Stomach smooth muscle (tissue), 2 donors: Measurements from ENCODE around the gene TMEM178B.

Experiments used
- H3K27ac ChIP-seq: one replicate; pipeline ENCODE4 v1.7.0; 2013; ENCODE audit warnings: mild to moderate bottlenecking, low read length, inconsistent platforms
- H3K27me3 ChIP-seq, 2 donors: one replicate each; pipeline ENCODE4 v1.7.0; 2013; ENCODE audit warnings: low read length in 2 of 2; ENCODE audit not compliant: insufficient read depth in 2 of 2, control insufficient read depth in 1 of 2
- H3K36me3 ChIP-seq, 2 donors: one replicate each; pipeline ENCODE4 v1.7.0; 2013; ENCODE audit warnings: low read length in 2 of 2; ENCODE audit not compliant: control insufficient read depth in 2 of 2, insufficient read depth in 2 of 2
- H3K4me1 ChIP-seq: one replicate; pipeline ENCODE4 v1.7.0; 2013; ENCODE audit warnings: low read length; ENCODE audit not compliant: control insufficient read depth, insufficient read depth
- H3K4me3 ChIP-seq, 2 donors: one replicate each; pipeline ENCODE4 v1.7.0; 2013; ENCODE audit warnings: low read length in 2 of 2
- H3K9ac ChIP-seq, 2 donors: one replicate each; pipeline ENCODE4 v1.7.0; 2013; ENCODE audit warnings: low read length in 2 of 2, mild to moderate bottlenecking in 1 of 2
- H3K9me3 ChIP-seq, 2 donors: one replicate each; pipeline ENCODE4 v1.7.0; 2013; ENCODE audit warnings: low read length in 2 of 2; ENCODE audit not compliant: control insufficient read depth in 2 of 2
- donor health status: healthy.
- donor health status: Pancreatic carcinoma.

The TMEM178B gene

GRCh38 chr7:141519623-141520022, 445.8 kb downstream of the TMEM178B start:
- H3K27me3 ChIP-seq: peaks cover 0 to 7% of the 10 kb centered on the region in 2 donors
- H3K27ac ChIP-seq: no peak overlapping the region
- H3K4me1 ChIP-seq: peaks cover 3% of the 10 kb centered on the region
- no peak overlapping the region for H3K9ac ChIP-seq
- no peak overlapping the region for H3K4me3 ChIP-seq
- no peaks in the 10 kb centered on the region for H3K36me3 ChIP-seq
- H3K9me3 ChIP-seq: no peaks in the 10 kb centered on the region

- H3K27ac ChIP-seq: no peak overlapping the region
- no peak overlapping the region for H3K9ac ChIP-seq
- H3K36me3 ChIP-seq: no peaks in the 10 kb centered on the region
- H3K4me3 ChIP-seq: no peak overlapping the region
- peaks cover 0 to 4% of the 10 kb centered on the region in 2 donors for H3K27me3 ChIP-seq
- no peaks in the 10 kb centered on the region for H3K4me1 ChIP-seq
- H3K9me3 ChIP-seq: no peaks in the 10 kb centered on the region
Measured at GRCh38 chr7:141522657-141523342, 448.9 kb downstream of the TMEM178B start.

- no peaks in the 10 kb centered on the region for H3K36me3 ChIP-seq
- no peak overlapping the region for H3K4me3 ChIP-seq
- peaks cover 0 to 5% of the 10 kb centered on the region in 2 donors for H3K27me3 ChIP-seq
- H3K9ac ChIP-seq: no peak overlapping the region
- no peak overlapping the region for H3K27ac ChIP-seq
- H3K4me1 ChIP-seq: no peaks in the 10 kb centered on the region
- H3K9me3 ChIP-seq: no peaks in the 10 kb centered on the region
Measured at GRCh38 chr7:141525973-141526514, 452.2 kb downstream of the TMEM178B start.

- peaks cover 0 to 5% of the 10 kb centered on the region in 2 donors for H3K27me3 ChIP-seq
- H3K36me3 ChIP-seq: no peaks in the 10 kb centered on the region
- no peaks in the 10 kb centered on the region for H3K4me1 ChIP-seq
- no peak overlapping the region for H3K4me3 ChIP-seq
- no peak overlapping the region for H3K9ac ChIP-seq
- H3K9me3 ChIP-seq: no peaks in the 10 kb centered on the region
- no peak overlapping the region for H3K27ac ChIP-seq
Measured at GRCh38 chr7:141527076-141527475, 453.2 kb downstream of the TMEM178B start.

GRCh38 chr7:141528399-141528798, 454.5 kb downstream of the TMEM178B start:
- no peak overlapping the region for H3K9ac ChIP-seq
- H3K9me3 ChIP-seq: no peaks in the 10 kb centered on the region
- H3K4me1 ChIP-seq: no peaks in the 10 kb centered on the region
- H3K36me3 ChIP-seq: no peaks in the 10 kb centered on the region
- no peak overlapping the region for H3K27ac ChIP-seq
- H3K27me3 ChIP-seq: peaks cover 0 to 5% of the 10 kb centered on the region in 2 donors
- H3K4me3 ChIP-seq: no peak overlapping the region
